Measurements from ENCODE around the gene SVEP1.
"Not testable (repeated sequence)": the region's sequence is repeated elsewhere in the genome, so short reads cannot be mapped to it uniquely, and the experiment has no call there.

SVEP1 gene

GRCh38 chr9:110536822-110537221 is 42.7 kb downstream of the SVEP1 start:
- no peak for FAIRE-seq
- DNase-seq (ENCODE audit: insufficient read length, low spot score), result no peak
- TF ChIP-seq SPI1 (IDR thresholded peaks at IDR 0.05; ENCODE audit: low read depth, low read length) (no peak), TAF1 (IDR thresholded peaks at IDR 0.05; ENCODE audit: low read depth, low read length) (no peak), POU2F2 (IDR thresholded peaks at IDR 0.05; ENCODE audit: low read depth, low read length) (no peak), PAX5 (IDR thresholded peaks at IDR 0.05; ENCODE audit: insufficient read depth, low read length, severe bottlenecking) (no peak), POLR2A (IDR thresholded peaks at IDR 0.05; ENCODE audit: low read depth, low read length) (no peak), POLR2AphosphoS5 (IDR thresholded peaks at IDR 0.05; ENCODE audit: low read depth, low read length) (no peak)

- FAIRE-seq; DNase-seq (ENCODE audit: insufficient read length, low spot score): not testable (repeated sequence)
These were observed 45.4 kb downstream of the SVEP1 start for GRCh38 chr9:110534162-110534561.

- FAIRE-seq, result no peak
- no peak for DNase-seq (ENCODE audit: insufficient read length, low spot score)
- TF ChIP-seq POU2F2 (IDR thresholded peaks at IDR 0.05; ENCODE audit: low read depth, low read length) (no peak), PAX5 (IDR thresholded peaks at IDR 0.05; ENCODE audit: insufficient read depth, low read length, severe bottlenecking) (no peak), TAF1 (IDR thresholded peaks at IDR 0.05; ENCODE audit: low read depth, low read length) (no peak)
These were observed 46.5 kb downstream of the SVEP1 start for GRCh38 chr9:110532908-110533665.

GRCh38 chr9:110531776-110532175 is 47.8 kb downstream of the SVEP1 start:
- no peak for FAIRE-seq
- DNase-seq (ENCODE audit: insufficient read length, low spot score), result no peak
- TF ChIP-seq POLR2AphosphoS5 (IDR thresholded peaks at IDR 0.05; ENCODE audit: low read depth, low read length) (no peak), PAX5 (IDR thresholded peaks at IDR 0.05; ENCODE audit: insufficient read depth, low read length, severe bottlenecking) (no peak), SPI1 (IDR thresholded peaks at IDR 0.05; ENCODE audit: low read depth, low read length) (no peak), POU2F2 (IDR thresholded peaks at IDR 0.05; ENCODE audit: low read depth, low read length) (no peak), POLR2A (IDR thresholded peaks at IDR 0.05; ENCODE audit: low read depth, low read length) (no peak), TAF1 (IDR thresholded peaks at IDR 0.05; ENCODE audit: low read depth, low read length) (no peak)

GRCh38 chr9:110531241-110531640 is 48.3 kb downstream of the SVEP1 start:
- not testable (repeated sequence) for FAIRE-seq

GRCh38 chr9:110528645-110529044 is 50.9 kb downstream of the SVEP1 start:
- FAIRE-seq, result no peak
- DNase-seq (ENCODE audit: insufficient read length, low spot score), result no peak

More at GRCh38 chr9:110531241-110531640, 48.3 kb downstream of the SVEP1 start:
- not testable (repeated sequence) for DNase-seq (ENCODE audit: insufficient read length, low spot score)

GRCh38 chr9:110526426-110526825 is 53.1 kb downstream of the SVEP1 start:
- no peak for FAIRE-seq
- TF ChIP-seq PAX5 (IDR thresholded peaks at IDR 0.05; ENCODE audit: insufficient read depth, low read length, severe bottlenecking) (no peak), TAF1 (IDR thresholded peaks at IDR 0.05; ENCODE audit: low read depth, low read length) (no peak), POU2F2 (IDR thresholded peaks at IDR 0.05; ENCODE audit: low read depth, low read length) (no peak), POLR2A (IDR thresholded peaks at IDR 0.05; ENCODE audit: low read depth, low read length) (no peak), POLR2AphosphoS5 (IDR thresholded peaks at IDR 0.05; ENCODE audit: low read depth, low read length) (no peak), SPI1 (IDR thresholded peaks at IDR 0.05; ENCODE audit: low read depth, low read length) (no peak)
- no peak for DNase-seq (ENCODE audit: insufficient read length, low spot score)

More at GRCh38 chr9:110528645-110529044, 50.9 kb downstream of the SVEP1 start:
- no peak for TF ChIP-seq POU2F2 (IDR thresholded peaks at IDR 0.05; ENCODE audit: low read depth, low read length)
- TF ChIP-seq POLR2A (IDR thresholded peaks at IDR 0.05; ENCODE audit: low read depth, low read length), result no peak
- no peak for TF ChIP-seq TAF1 (IDR thresholded peaks at IDR 0.05; ENCODE audit: low read depth, low read length)
- TF ChIP-seq SPI1 (IDR thresholded peaks at IDR 0.05; ENCODE audit: low read depth, low read length), result no peak
- TF ChIP-seq POLR2AphosphoS5 (IDR thresholded peaks at IDR 0.05; ENCODE audit: low read depth, low read length), result no peak
- no peak for TF ChIP-seq PAX5 (IDR thresholded peaks at IDR 0.05; ENCODE audit: insufficient read depth, low read length, severe bottlenecking)

GRCh38 chr9:110521206-110521605 is 58.3 kb downstream of the SVEP1 start:
- FAIRE-seq (no peak), DNase-seq (ENCODE audit: insufficient read length, low spot score) (no peak)
- TF ChIP-seq POLR2AphosphoS5 (IDR thresholded peaks at IDR 0.05; ENCODE audit: low read depth, low read length) (no peak), POU2F2 (IDR thresholded peaks at IDR 0.05; ENCODE audit: low read depth, low read length) (no peak), SPI1 (IDR thresholded peaks at IDR 0.05; ENCODE audit: low read depth, low read length) (no peak), PAX5 (IDR thresholded peaks at IDR 0.05; ENCODE audit: insufficient read depth, low read length, severe bottlenecking) (no peak), POLR2A (IDR thresholded peaks at IDR 0.05; ENCODE audit: low read depth, low read length) (no peak), TAF1 (IDR thresholded peaks at IDR 0.05; ENCODE audit: low read depth, low read length) (no peak)

GRCh38 chr9:110520120-110520701 is 59.3 kb downstream of the SVEP1 start:
- TF ChIP-seq TAF1 (IDR thresholded peaks at IDR 0.05; ENCODE audit: low read depth, low read length) (no peak), POU2F2 (IDR thresholded peaks at IDR 0.05; ENCODE audit: low read depth, low read length) (no peak), SPI1 (IDR thresholded peaks at IDR 0.05; ENCODE audit: low read depth, low read length) (no peak), POLR2A (IDR thresholded peaks at IDR 0.05; ENCODE audit: low read depth, low read length) (no peak), POLR2AphosphoS5 (IDR thresholded peaks at IDR 0.05; ENCODE audit: low read depth, low read length) (no peak), PAX5 (IDR thresholded peaks at IDR 0.05; ENCODE audit: insufficient read depth, low read length, severe bottlenecking) (no peak)
- FAIRE-seq (no peak), DNase-seq (ENCODE audit: insufficient read length, low spot score) (no peak)

GRCh38 chr9:110517483-110517882 is 62.1 kb downstream of the SVEP1 start:
- DNase-seq (ENCODE audit: insufficient read length, low spot score) (no peak), FAIRE-seq (no peak)
- TF ChIP-seq POLR2A (IDR thresholded peaks at IDR 0.05; ENCODE audit: low read depth, low read length), result no peak
- no peak for TF ChIP-seq POU2F2 (IDR thresholded peaks at IDR 0.05; ENCODE audit: low read depth, low read length)
- no peak for TF ChIP-seq TAF1 (IDR thresholded peaks at IDR 0.05; ENCODE audit: low read depth, low read length)
- no peak for TF ChIP-seq POLR2AphosphoS5 (IDR thresholded peaks at IDR 0.05; ENCODE audit: low read depth, low read length)

All from GM12891 (cell line).